ENCODE measurements around the gene VMAC. TPM values are rescaled to one million over a fixed set of nuclear protein-coding genes. Genes with fewer than 3 reads are reported as not detected.
"Not testable (repeated sequence)": the region's sequence is repeated elsewhere in the genome, so short reads cannot be mapped to it uniquely, and the experiment has no call there.

Gene VMAC
- total and polyA plus RNA-seq, 3 experiments from 2014 or later, result 4.0 to 6.3 (median 4.1) TPM

GRCh38 chr19:5881543-5882299, 23.0 kb upstream of the VMAC start:
- ChIA-PET CTCF (no interaction called here), POLR2A (no interaction called here)
- H3K27me3 Mint-ChIP-seq, result peaks cover 4 to 35% of the 10 kb centered on the region in 2 donors
- DNase-seq, result no peak
- H3K4me3 Mint-ChIP-seq, result no peak overlapping the region
- Histone ChIP-seq H3K36me3 (ENCODE audit: insufficient read depth, low read length) (no peaks in the 10 kb centered on the region), H3K9me3 (ENCODE audit: low read length) (no peaks in the 10 kb centered on the region), H3K4me1 (ENCODE audit: insufficient read depth, low read length) (no peaks in the 10 kb centered on the region), H3K27ac (ENCODE audit: low read depth, low read length) (no peak overlapping the region), H3K27me3 (ENCODE audit: insufficient read depth, low read length, poor library complexity, severe bottlenecking) (no peaks in the 10 kb centered on the region), H3K4me3 (ENCODE audit: low read length) (no peak overlapping the region)
- no peak overlapping the region for H3K27ac Mint-ChIP-seq
- no peaks in the 10 kb centered on the region for H3K36me3 Mint-ChIP-seq
- H3K9me3 Mint-ChIP-seq, result no peaks in the 10 kb centered on the region
- H3K4me1 Mint-ChIP-seq, result no peaks in the 10 kb centered on the region

- Histone ChIP-seq H3K36me3 (ENCODE audit: insufficient read depth, low read length) (no peaks in the 10 kb centered on the region), H3K27ac (ENCODE audit: low read depth, low read length) (no peak overlapping the region), H3K27me3 (ENCODE audit: insufficient read depth, low read length, poor library complexity, severe bottlenecking) (no peaks in the 10 kb centered on the region), H3K4me3 (ENCODE audit: low read length) (no peak overlapping the region), H3K9me3 (ENCODE audit: low read length) (no peaks in the 10 kb centered on the region), H3K4me1 (ENCODE audit: insufficient read depth, low read length) (no peaks in the 10 kb centered on the region)
- DNase-seq, result no peak
- H3K4me1 Mint-ChIP-seq, result no peaks in the 10 kb centered on the region
- POLR2A ChIA-PET, result no interaction called here
- H3K36me3 Mint-ChIP-seq, result no peaks in the 10 kb centered on the region
- peaks cover 4 to 32% of the 10 kb centered on the region in 2 donors for H3K27me3 Mint-ChIP-seq
- no peaks in the 10 kb centered on the region for H3K9me3 Mint-ChIP-seq
- CTCF ChIA-PET, result no interaction called here
- no peak overlapping the region for H3K4me3 Mint-ChIP-seq
- H3K27ac Mint-ChIP-seq, result no peak overlapping the region
Observed at GRCh38 chr19:5882421-5882968, 22.2 kb upstream of the VMAC start.

GRCh38 chr19:5883157-5883873, 21.4 kb upstream of the VMAC start:
- H3K9me3 Mint-ChIP-seq; H3K4me1 Mint-ChIP-seq; DNase-seq; H3K4me1 ChIP-seq (ENCODE audit: insufficient read depth, low read length); H3K27ac Mint-ChIP-seq; POLR2A ChIA-PET; H3K27me3 ChIP-seq (ENCODE audit: insufficient read depth, low read length, poor library complexity, severe bottlenecking); H3K36me3 ChIP-seq (ENCODE audit: insufficient read depth, low read length); H3K36me3 Mint-ChIP-seq; H3K4me3 Mint-ChIP-seq; H3K27ac ChIP-seq (ENCODE audit: low read depth, low read length); H3K4me3 ChIP-seq (ENCODE audit: low read length); H3K9me3 ChIP-seq (ENCODE audit: low read length): not testable (repeated sequence)
- CTCF ChIA-PET, result interaction anchor here (0.9 kb wide), 1 partner anchor 78 kb away, joined by 3 read pairs; no protein-coding TSS in a partner anchor
- H3K27me3 Mint-ChIP-seq, result peaks cover 2 to 33% of the 10 kb centered on the region in 2 donors

- H3K27ac Mint-ChIP-seq; H3K27ac ChIP-seq (ENCODE audit: low read depth, low read length); H3K27me3 ChIP-seq (ENCODE audit: insufficient read depth, low read length, poor library complexity, severe bottlenecking); H3K4me1 ChIP-seq (ENCODE audit: insufficient read depth, low read length); H3K4me3 Mint-ChIP-seq; H3K9me3 ChIP-seq (ENCODE audit: low read length); DNase-seq; H3K36me3 Mint-ChIP-seq; POLR2A ChIA-PET; H3K4me3 ChIP-seq (ENCODE audit: low read length); H3K36me3 ChIP-seq (ENCODE audit: insufficient read depth, low read length); H3K4me1 Mint-ChIP-seq; H3K9me3 Mint-ChIP-seq: not testable (repeated sequence)
- CTCF ChIA-PET, result interaction anchor here (0.9 kb wide), 1 partner anchor 77 kb away, joined by 3 read pairs; no protein-coding TSS in a partner anchor
- H3K27me3 Mint-ChIP-seq, result peaks cover 2 to 29% of the 10 kb centered on the region in 2 donors
Observed at GRCh38 chr19:5884065-5884811, 20.4 kb upstream of the VMAC start.

- Mint-ChIP-seq H3K9me3 (no peaks in the 10 kb centered on the region), H3K27ac (peak overlapping the region in 1 of 8 donors; percentile 37), H3K27me3 (peaks cover 6 to 12% of the 10 kb centered on the region in 2 donors), H3K4me1 (peaks cover 0 to 2% (median 0%) of the 10 kb centered on the region in 3 donors), H3K36me3 (peaks cover 0 to 3% (median 0%) of the 10 kb centered on the region in 3 donors), H3K4me3 (no peak overlapping the region)
- ChIA-PET POLR2A (no interaction called here), CTCF (no interaction called here)
- H3K36me3 ChIP-seq (ENCODE audit: insufficient read depth, low read length), result no peaks in the 10 kb centered on the region
- no peaks in the 10 kb centered on the region for H3K9me3 ChIP-seq (ENCODE audit: low read length)
- H3K27ac ChIP-seq (ENCODE audit: low read depth, low read length), result no peak overlapping the region
- no peaks in the 10 kb centered on the region for H3K27me3 ChIP-seq (ENCODE audit: insufficient read depth, low read length, poor library complexity, severe bottlenecking)
- no peak overlapping the region for H3K4me3 ChIP-seq (ENCODE audit: low read length)
- no peak for DNase-seq
- H3K4me1 ChIP-seq (ENCODE audit: insufficient read depth, low read length), result no peaks in the 10 kb centered on the region
Observed at GRCh38 chr19:5889288-5889971, 15.2 kb upstream of the VMAC start.

- CTCF ChIA-PET, result no interaction called here
- POLR2A ChIA-PET, result interaction anchor here (0.7 kb wide), 1 partner anchor 131 kb away, joined by 4 read pairs; no protein-coding TSS in a partner anchor
- no peaks in the 10 kb centered on the region for H3K9me3 Mint-ChIP-seq
Observed at GRCh38 chr19:5890099-5890498, 14.6 kb upstream of the VMAC start.

GRCh38 chr19:5891572-5891937, 13.1 kb upstream of the VMAC start:
- no peaks in the 10 kb centered on the region for H3K4me1 ChIP-seq (ENCODE audit: insufficient read depth, low read length)
- H3K27ac ChIP-seq (ENCODE audit: low read depth, low read length), result no peak overlapping the region
- H3K4me3 ChIP-seq (ENCODE audit: low read length), result no peak overlapping the region
- no peak for DNase-seq
- POLR2A ChIA-PET, result interaction anchor here (1.9 kb wide), 1 partner anchor 13 kb away, joined by 9 read pairs; the partner anchor contains the start of gene VMAC
- H3K36me3 Mint-ChIP-seq, result peaks cover 0 to 22% (median 0%) of the 10 kb centered on the region in 3 donors
- peaks cover 6 to 7% of the 10 kb centered on the region in 2 donors for H3K27me3 Mint-ChIP-seq
- no peak overlapping the region for H3K4me3 Mint-ChIP-seq
- CTCF ChIA-PET, result no interaction called here
- H3K27ac Mint-ChIP-seq, result no peak overlapping the region
- H3K4me1 Mint-ChIP-seq, result peaks cover 0 to 2% (median 2%) of the 10 kb centered on the region in 3 donors
- no peaks in the 10 kb centered on the region for H3K27me3 ChIP-seq (ENCODE audit: insufficient read depth, low read length, poor library complexity, severe bottlenecking)
- H3K36me3 ChIP-seq (ENCODE audit: insufficient read depth, low read length), result no peaks in the 10 kb centered on the region
- no peaks in the 10 kb centered on the region for H3K9me3 ChIP-seq (ENCODE audit: low read length)
- no peaks in the 10 kb centered on the region for H3K9me3 Mint-ChIP-seq

More at GRCh38 chr19:5890099-5890498, 14.6 kb upstream of the VMAC start:
- Mint-ChIP-seq H3K4me3 (no peak overlapping the region), H3K36me3 (peaks cover 0 to 9% (median 0%) of the 10 kb centered on the region in 3 donors), H3K27me3 (peaks cover 6 to 11% of the 10 kb centered on the region in 2 donors), H3K4me1 (peaks cover 0 to 2% (median 0%) of the 10 kb centered on the region in 3 donors), H3K27ac (no peak overlapping the region)
- Histone ChIP-seq H3K9me3 (ENCODE audit: low read length) (no peaks in the 10 kb centered on the region), H3K4me1 (ENCODE audit: insufficient read depth, low read length) (no peaks in the 10 kb centered on the region), H3K27me3 (ENCODE audit: insufficient read depth, low read length, poor library complexity, severe bottlenecking) (no peaks in the 10 kb centered on the region), H3K36me3 (ENCODE audit: insufficient read depth, low read length) (no peaks in the 10 kb centered on the region), H3K27ac (ENCODE audit: low read depth, low read length) (no peak overlapping the region), H3K4me3 (ENCODE audit: low read length) (no peak overlapping the region)
- no peak for DNase-seq
